Keratinocyte (primary cell): ENCODE results near the gene PNMA1.

Experiments
- EZH2 ChIP-seq: IDR thresholded peaks from one replicate; pipeline ENCODE4 v1.6.1; 2012; ENCODE audit warnings: inconsistent platforms, mild to moderate bottlenecking, low read length, moderate library complexity
- TF ChIP-seq, protein P1 (sequence below), 3 experiments: IDR thresholded peaks in 1 of 3; conservative IDR thresholded peaks in 1 of 3; optimal IDR thresholded peaks in 1 of 3; 2 replicates in 2 of 3; 3 replicates in 1 of 3; pipeline versions ENCODE3 to v1.5.1; 2011; ENCODE audit warnings: low read length in 3 of 3, mild to moderate bottlenecking in 3 of 3, moderate library complexity in 2 of 3, control low read depth in 1 of 3, inconsistent platforms in 1 of 3; ENCODE audit not compliant: insufficient read depth in 2 of 3; ENCODE audit errors: extremely low read depth in 1 of 3

DNA sequence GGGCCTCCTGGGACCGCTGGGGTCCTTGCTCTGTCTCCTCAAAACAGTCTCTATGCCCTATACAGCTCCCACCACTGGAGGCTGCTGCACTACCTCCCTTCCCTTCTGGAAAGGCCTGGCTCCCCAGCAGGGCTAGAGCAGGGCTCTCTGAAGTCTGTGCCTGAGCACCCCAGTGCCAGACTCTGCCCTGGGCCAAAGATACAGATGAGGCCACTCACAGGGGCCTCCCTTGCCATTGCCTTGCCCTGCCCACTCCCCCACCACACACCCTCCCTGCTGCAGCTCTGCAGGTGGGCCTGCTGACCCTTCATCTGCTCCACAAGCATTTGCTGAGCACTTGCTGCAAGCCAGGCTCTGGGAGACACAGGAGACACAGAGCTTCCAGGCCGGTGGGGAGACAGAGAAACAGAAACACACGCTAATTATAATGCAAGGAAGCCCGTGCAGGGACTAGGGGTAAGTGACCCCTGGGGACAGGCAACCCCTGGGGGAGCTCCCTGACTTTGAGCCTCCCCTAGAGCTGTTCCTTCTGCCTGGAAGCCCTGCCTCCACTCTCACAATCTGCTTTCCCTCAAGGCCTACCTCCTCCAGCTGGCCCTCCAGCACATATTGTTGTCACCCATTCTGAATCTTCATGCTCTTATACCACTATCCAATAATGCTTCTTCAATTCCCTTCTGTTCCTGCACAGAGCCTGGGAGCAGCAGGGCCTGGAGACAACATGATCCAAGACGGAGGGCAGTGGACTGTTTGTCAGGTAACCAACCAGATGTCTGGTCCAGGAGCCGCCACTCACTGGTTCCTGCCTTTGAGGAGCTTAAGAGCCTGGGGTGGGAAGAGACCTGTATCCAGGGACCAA is 32.6 kb upstream of the PNMA1 start:
- TF ChIP-seq, protein P1, sequence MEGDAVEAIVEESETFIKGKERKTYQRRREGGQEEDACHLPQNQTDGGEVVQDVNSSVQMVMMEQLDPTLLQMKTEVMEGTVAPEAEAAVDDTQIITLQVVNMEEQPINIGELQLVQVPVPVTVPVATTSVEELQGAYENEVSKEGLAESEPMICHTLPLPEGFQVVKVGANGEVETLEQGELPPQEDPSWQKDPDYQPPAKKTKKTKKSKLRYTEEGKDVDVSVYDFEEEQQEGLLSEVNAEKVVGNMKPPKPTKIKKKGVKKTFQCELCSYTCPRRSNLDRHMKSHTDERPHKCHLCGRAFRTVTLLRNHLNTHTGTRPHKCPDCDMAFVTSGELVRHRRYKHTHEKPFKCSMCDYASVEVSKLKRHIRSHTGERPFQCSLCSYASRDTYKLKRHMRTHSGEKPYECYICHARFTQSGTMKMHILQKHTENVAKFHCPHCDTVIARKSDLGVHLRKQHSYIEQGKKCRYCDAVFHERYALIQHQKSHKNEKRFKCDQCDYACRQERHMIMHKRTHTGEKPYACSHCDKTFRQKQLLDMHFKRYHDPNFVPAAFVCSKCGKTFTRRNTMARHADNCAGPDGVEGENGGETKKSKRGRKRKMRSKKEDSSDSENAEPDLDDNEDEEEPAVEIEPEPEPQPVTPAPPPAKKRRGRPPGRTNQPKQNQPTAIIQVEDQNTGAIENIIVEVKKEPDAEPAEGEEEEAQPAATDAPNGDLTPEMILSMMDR (optimal IDR thresholded peaks at IDR 0.05 in 1 of 3, IDR thresholded peaks at IDR 0.05 in 1 of 3, conservative IDR thresholded peaks at IDR 0.05 in 1 of 3; ENCODE audit: extremely low read depth in 1 of 3, insufficient read depth in 2 of 3, low read length in 3 of 3) = peak in 2 of 3 experiments; percentile 56 to 60
- no peak for TF ChIP-seq EZH2
